UCSD-AML1 (cell line): ENCODE results near the gene PIK3R3.
A peak's percentile ranks its signal among the peaks of the same experiment; 100 is the strongest.
"Not testable (repeated sequence)": the region's sequence is repeated elsewhere in the genome, so short reads cannot be mapped to it uniquely, and the experiment has no call there.

ENCODE experiments used
- DNase-seq: peaks from one replicate; lab custom pipeline; 2025; ENCODE audit not compliant: unreplicated experiment; lab: John Stamatoyannopoulos, UW

PIK3R3 gene

GRCh38 chr1:46070164-46070814 lies 62.1 kb downstream of the PIK3R3 start:
- DNase-seq: no peak

- DNase-seq: no peak
These were observed 63.9 kb downstream of the PIK3R3 start for GRCh38 chr1:46068525-46068924.

GRCh38 chr1:46067652-46068051 lies 64.8 kb downstream of the PIK3R3 start:
- no peak for DNase-seq

- DNase-seq: no peak
These were observed 67.0 kb downstream of the PIK3R3 start for GRCh38 chr1:46065405-46065804.

GRCh38 chr1:46064708-46065107 lies 67.7 kb downstream of the PIK3R3 start:
- DNase-seq: no peak

- no peak for DNase-seq
These were observed 69.6 kb downstream of the PIK3R3 start for GRCh38 chr1:46062651-46063319.

GRCh38 chr1:46061146-46061545 lies 71.3 kb downstream of the PIK3R3 start:
- DNase-seq: no peak

- DNase-seq: no peak
These were observed 73.5 kb downstream of the PIK3R3 start for GRCh38 chr1:46058936-46059335.

- no peak for DNase-seq
These were observed 74.6 kb downstream of the PIK3R3 start for GRCh38 chr1:46057781-46058180.

GRCh38 chr1:46057215-46057614 lies 75.2 kb downstream of the PIK3R3 start:
- not testable (repeated sequence) for DNase-seq

GRCh38 chr1:46056325-46056724 lies 76.1 kb downstream of the PIK3R3 start:
- DNase-seq: no peak

- DNase-seq: no peak
These were observed 78.7 kb downstream of the PIK3R3 start for GRCh38 chr1:46053734-46054133.

GRCh38 chr1:46044116-46044515 lies 88.3 kb downstream of the PIK3R3 start:
- DNase-seq: no peak

- DNase-seq: peak; percentile 39
These were observed 88.9 kb downstream of the PIK3R3 start for GRCh38 chr1:46043458-46044017.

GRCh38 chr1:46041974-46042373 lies 90.5 kb downstream of the PIK3R3 start:
- DNase-seq: no peak

GRCh38 chr1:46041551-46041950 lies 90.9 kb downstream of the PIK3R3 start:
- no peak for DNase-seq

- DNase-seq: no peak
These were observed 92.8 kb downstream of the PIK3R3 start for GRCh38 chr1:46039571-46040052.

GRCh38 chr1:46036894-46037839 lies 95.3 kb downstream of the PIK3R3 start:
- DNase-seq: peak; percentile 84

GRCh38 chr1:46034601-46035516 lies 97.6 kb downstream of the PIK3R3 start:
- no peak for DNase-seq
